Measurements from ENCODE around the gene CRYGN. TPM values are rescaled to one million over a fixed set of nuclear protein-coding genes. Genes with fewer than 3 reads are reported as not detected.

CRYGN gene
- total RNA-seq, 2 experiments from 2014 or later = 0.21 TPM; not detected in 1

DNA sequence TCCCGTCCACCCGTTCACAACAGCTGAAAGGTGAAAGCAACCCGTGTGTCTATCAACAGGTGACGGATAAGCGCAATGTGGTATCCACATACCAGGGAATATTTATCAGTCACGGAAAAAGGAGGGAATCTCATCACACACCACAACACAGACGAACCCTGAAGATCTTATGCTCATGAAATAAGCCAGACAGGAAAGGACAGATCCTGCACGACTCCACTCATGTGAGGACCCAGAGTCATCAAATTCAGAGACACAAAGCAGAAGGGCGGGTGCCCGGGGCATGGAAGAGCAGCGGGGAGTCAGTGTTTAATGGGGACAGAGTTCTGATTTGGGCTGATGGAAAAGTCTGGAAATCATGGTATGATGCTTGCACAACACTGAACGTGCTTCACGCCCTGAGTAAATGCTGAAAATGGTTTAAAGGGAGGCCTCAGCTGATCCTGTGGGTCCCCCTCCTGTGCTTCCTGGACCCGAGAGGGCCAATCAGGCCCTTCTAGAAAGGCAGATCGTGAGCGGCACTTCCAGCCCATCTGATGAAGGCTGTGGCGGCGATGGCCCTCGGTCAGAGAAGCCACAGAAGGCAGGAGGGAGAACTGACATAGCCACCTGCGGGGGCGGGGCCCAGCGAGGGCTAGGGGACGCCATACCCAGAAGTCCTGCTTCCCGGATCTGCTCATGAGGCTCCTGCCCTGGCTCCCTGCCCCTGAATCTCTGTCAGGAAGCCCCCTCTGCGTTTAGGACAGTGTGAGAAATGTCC, 49.2 kb downstream of the CRYGN start:
- CTCF ChIA-PET = interaction anchor here (1.1 kb wide), 1 partner anchor 57 kb away, joined by 3 read pairs; no protein-coding TSS in a partner anchor
- POLR2A ChIA-PET = no interaction called here

DNA sequence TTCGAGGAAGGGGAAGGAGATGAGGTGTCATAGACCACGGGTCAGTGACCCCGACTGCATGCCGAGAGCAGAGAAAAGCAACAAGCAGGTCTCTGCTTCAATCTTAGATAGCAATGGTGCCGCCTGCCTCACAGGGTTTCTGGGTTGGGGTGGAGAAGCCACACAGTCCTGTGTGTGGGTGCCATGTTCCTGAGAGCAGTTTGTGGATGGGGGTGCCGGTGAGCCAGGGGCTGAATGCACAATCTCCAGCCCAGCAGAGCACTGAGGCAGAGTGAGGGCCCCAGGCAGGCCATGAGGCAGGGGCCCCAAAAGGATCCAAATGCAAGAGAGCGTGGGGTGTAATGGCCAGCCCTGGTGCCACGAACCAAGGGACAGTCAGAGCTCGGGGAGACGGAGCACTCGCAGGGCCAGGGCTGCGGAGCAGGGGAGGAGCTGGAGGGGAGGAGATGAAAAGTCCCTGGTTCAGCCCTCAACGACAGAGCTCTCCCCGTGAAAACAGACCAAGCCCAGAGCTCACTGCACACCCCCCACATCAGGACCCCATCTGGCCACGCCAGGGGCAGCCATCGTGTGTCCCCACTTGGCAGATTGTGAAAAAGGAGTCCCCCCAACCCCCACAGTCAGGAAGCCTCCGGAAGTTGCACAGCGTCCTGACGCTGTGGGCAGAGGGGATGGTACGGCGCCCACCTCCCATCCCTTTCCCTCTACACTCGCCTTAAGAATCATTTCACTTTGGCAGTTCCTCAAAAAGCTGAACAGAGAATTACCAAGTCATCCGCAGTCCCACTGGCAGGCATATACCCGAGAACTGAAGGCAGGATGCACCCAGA, 50.0 kb downstream of the CRYGN start:
- POLR2A ChIA-PET = no interaction called here
- no peaks in the 10 kb centered on the region for H3K36me3 Mint-ChIP-seq
- no peak overlapping the region for H3K27ac Mint-ChIP-seq
- DNase-seq = no peak
- no peak overlapping the region for H3K4me3 Mint-ChIP-seq
- no peaks in the 10 kb centered on the region for H3K4me1 Mint-ChIP-seq (ENCODE audit: low read depth)
- intact Hi-C loops (cut with micrococcal nuclease) = no loop called here
- H3K9me3 Mint-ChIP-seq = no peaks in the 10 kb centered on the region
- no peaks in the 10 kb centered on the region for H3K27me3 Mint-ChIP-seq
- CTCF ChIA-PET = interaction anchor here (1.1 kb wide), 1 partner anchor 58 kb away, joined by 3 read pairs; no protein-coding TSS in a partner anchor

More for the DNA sequence above, 49.2 kb downstream of the CRYGN start:
- intact Hi-C loops (cut with micrococcal nuclease) = no loop called here
- DNase-seq = no peak
- Mint-ChIP-seq H3K9me3 (no peaks in the 10 kb centered on the region), H3K27me3 (no peaks in the 10 kb centered on the region), H3K4me3 (no peak overlapping the region), H3K36me3 (no peaks in the 10 kb centered on the region), H3K27ac (no peak overlapping the region), H3K4me1 (ENCODE audit: low read depth) (no peaks in the 10 kb centered on the region)

DNA sequence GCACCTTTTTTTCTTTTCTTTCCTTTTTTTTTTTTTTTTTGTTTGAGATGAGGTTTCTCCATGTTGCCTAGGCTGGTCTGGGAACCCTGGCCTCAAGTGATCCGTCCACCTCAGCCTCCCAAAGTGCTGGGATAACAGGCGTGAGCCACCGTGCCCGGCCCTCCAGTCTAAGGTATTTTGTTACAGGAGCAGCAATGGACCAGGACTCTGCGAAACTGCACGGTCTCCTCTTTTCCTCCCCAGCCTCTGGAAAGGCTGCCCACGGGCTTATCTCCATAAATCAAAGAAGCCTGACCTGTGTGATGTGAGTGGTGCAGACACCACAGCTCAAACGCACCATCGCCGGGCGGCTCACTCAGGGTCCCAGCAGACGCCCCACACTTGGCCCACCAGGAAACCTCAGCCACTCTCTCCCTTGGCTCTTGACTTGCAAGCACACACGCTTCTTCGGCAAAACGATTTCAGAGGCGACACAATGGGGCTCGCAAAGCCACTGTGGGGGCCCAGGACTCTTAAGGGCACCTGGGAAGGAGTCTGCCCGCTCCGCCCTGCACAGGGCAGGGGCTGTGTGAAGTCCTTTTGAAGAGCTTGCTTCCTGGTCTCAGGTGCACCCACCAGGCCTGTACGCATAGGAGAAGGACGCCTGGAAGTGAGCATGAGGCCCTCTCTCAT, 50.7 kb downstream of the CRYGN start:
- POLR2A ChIA-PET = no interaction called here
- Mint-ChIP-seq H3K27me3 (no peaks in the 10 kb centered on the region), H3K27ac (no peak overlapping the region), H3K4me3 (no peak overlapping the region), H3K9me3 (no peaks in the 10 kb centered on the region), H3K36me3 (no peaks in the 10 kb centered on the region), H3K4me1 (ENCODE audit: low read depth) (no peaks in the 10 kb centered on the region)
- intact Hi-C loops (cut with micrococcal nuclease) = no loop called here
- no peak for DNase-seq
- CTCF ChIA-PET = interaction anchor here (1.1 kb wide), 1 partner anchor 59 kb away, joined by 3 read pairs; no protein-coding TSS in a partner anchor

DNA sequence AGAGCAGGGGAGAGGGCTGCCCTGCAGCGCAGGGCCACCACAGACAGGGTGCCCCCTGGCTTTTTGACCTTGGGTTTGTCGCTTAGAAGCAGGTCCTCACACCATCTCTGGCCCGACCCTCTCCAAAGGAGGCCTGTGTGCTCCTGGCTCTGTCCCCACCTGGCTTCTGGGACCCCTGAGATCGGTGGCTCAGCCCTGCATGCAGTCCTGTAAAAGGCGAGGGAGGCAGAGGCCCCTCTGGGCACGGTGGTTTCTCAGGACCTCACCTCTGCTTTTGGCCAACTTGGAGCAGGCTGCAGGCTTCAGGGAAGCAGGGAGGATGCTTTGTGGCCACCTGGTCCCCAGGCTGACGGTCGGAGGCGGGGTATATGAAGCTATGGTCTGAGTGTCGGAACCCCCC, 51.5 kb downstream of the CRYGN start:
- H3K4me1 Mint-ChIP-seq (ENCODE audit: low read depth) = no peaks in the 10 kb centered on the region
- no peak overlapping the region for H3K27ac Mint-ChIP-seq
- no peaks in the 10 kb centered on the region for H3K9me3 Mint-ChIP-seq
- ChIA-PET CTCF (no interaction called here), POLR2A (no interaction called here)
- H3K27me3 Mint-ChIP-seq = peaks cover 2% of the 10 kb centered on the region
- H3K36me3 Mint-ChIP-seq = no peaks in the 10 kb centered on the region
- no peak overlapping the region for H3K4me3 Mint-ChIP-seq
- no peak for DNase-seq
- intact Hi-C loops (cut with micrococcal nuclease) = no loop called here

GRCh38 chr7:151388007-151388297, 52.0 kb downstream of the CRYGN start:
- peaks cover 3% of the 10 kb centered on the region for H3K27me3 Mint-ChIP-seq
- H3K4me1 Mint-ChIP-seq (ENCODE audit: low read depth) = no peaks in the 10 kb centered on the region
- DNase-seq = no peak
- H3K4me3 Mint-ChIP-seq = no peak overlapping the region
- no peaks in the 10 kb centered on the region for H3K9me3 Mint-ChIP-seq
- CTCF ChIA-PET = no interaction called here
- no peak overlapping the region for H3K27ac Mint-ChIP-seq
- intact Hi-C loops (cut with micrococcal nuclease) = no loop called here
- no peaks in the 10 kb centered on the region for H3K36me3 Mint-ChIP-seq
- POLR2A ChIA-PET = no interaction called here

DNA sequence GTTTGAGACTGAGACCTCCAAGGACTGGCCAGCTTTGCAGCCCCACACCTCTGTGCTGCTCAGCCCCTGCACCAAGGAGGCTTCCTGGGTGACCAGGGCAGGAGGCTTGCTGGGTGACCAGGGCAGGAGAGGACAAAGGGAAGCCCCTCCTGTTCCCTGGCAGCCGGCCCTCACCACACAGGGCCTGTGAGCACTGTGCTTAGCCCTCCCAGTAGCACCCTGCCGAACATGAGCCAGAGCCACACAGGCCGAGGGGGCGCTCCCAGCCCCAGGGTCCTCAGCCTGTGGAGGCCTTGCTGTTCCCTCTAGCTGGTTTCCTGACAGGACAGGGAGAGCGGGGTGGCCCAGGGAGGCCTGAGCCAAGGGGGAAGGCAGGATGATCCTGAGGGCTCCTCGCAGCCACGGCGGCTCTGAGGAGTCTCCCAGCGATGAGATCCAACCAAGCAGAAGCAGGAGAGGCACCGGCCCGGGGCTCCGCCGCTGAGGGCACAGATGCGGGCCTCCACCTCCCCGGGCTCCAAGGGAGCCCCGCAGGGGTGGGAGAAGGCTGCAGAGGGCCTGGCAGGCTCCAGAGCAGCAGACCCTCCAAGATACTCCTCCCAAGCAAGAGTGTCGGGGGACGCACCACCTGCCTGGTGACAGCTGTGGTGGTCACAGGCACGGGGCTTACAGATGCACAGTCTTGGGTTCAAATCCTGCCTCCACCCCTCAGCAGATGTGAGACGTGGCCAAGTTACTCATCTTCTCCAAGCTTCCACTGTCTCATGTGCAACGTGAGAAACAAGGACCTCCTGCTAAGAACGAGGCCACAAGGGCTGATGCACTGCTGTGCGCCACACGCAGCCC, 52.6 kb downstream of the CRYGN start:
- Mint-ChIP-seq H3K9me3 (no peaks in the 10 kb centered on the region), H3K27ac (no peak overlapping the region), H3K27me3 (peaks cover 5% of the 10 kb centered on the region), H3K4me1 (ENCODE audit: low read depth) (peaks cover 2% of the 10 kb centered on the region), H3K4me3 (no peak overlapping the region), H3K36me3 (no peaks in the 10 kb centered on the region)
- ChIA-PET CTCF (no interaction called here), POLR2A (no interaction called here)
- DNase-seq = no peak
- intact Hi-C loops (cut with micrococcal nuclease) = no loop called here

- CTCF ChIA-PET = no interaction called here
- Mint-ChIP-seq H3K27ac (no peak overlapping the region), H3K4me3 (no peak overlapping the region), H3K27me3 (peaks cover 9% of the 10 kb centered on the region), H3K4me1 (ENCODE audit: low read depth) (peaks cover 6% of the 10 kb centered on the region), H3K36me3 (no peaks in the 10 kb centered on the region), H3K9me3 (no peaks in the 10 kb centered on the region)
- intact Hi-C loops (cut with micrococcal nuclease) = no loop called here
- POLR2A ChIA-PET = no interaction called here
- no peak for DNase-seq
Measured at GRCh38 chr7:151386301-151387160, 53.4 kb downstream of the CRYGN start.

DNA sequence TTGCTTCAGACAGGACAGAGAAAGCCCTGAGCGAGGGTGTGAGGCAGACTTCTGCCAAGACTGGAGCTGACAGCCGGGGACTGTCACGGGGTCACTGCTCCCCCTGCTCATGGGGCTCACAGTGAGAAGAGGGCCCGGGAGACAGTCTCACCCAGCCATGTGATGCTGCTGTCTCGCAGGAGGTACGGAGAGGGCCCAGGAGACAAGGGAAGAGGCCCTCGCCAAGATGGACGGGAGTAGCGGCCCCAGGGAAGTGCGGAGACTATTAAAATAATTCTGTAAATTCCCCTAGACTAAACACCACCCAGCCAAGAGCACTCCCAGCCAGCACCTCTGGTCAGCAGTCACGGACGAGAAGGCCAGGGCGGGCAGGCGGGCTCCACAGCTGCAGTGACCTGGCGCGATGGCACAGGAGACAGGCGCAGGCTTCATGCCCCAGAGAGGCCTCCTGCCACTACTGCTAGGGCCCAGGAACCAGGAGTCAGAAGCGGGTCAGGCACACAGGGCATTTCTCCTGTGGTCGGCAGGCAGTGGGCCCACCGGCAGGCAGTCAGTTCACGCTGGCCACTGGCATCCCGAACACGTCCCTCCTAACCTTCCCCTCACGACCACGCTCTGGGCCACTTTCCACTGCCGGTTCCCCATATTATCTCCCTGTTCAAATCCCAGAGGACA, 54.2 kb downstream of the CRYGN start:
- ChIA-PET CTCF (no interaction called here), POLR2A (no interaction called here)
- Mint-ChIP-seq H3K36me3 (no peaks in the 10 kb centered on the region), H3K9me3 (no peaks in the 10 kb centered on the region), H3K27ac (no peak overlapping the region), H3K27me3 (peaks cover 9% of the 10 kb centered on the region), H3K4me1 (ENCODE audit: low read depth) (peaks cover 6% of the 10 kb centered on the region), H3K4me3 (no peak overlapping the region)
- no peak for DNase-seq
- intact Hi-C loops (cut with micrococcal nuclease) = no loop called here

GRCh38 chr7:151384776-151385625, 54.9 kb downstream of the CRYGN start:
- ChIA-PET CTCF (interaction anchor here (3.1 kb wide), 1 partner anchor 64 kb away, joined by 14 read pairs; no protein-coding TSS in a partner anchor), POLR2A (no interaction called here)
- Mint-ChIP-seq H3K36me3 (no peaks in the 10 kb centered on the region), H3K27ac (no peak overlapping the region), H3K4me1 (ENCODE audit: low read depth) (peaks cover 6% of the 10 kb centered on the region), H3K9me3 (no peaks in the 10 kb centered on the region), H3K4me3 (no peak overlapping the region), H3K27me3 (peaks cover 9% of the 10 kb centered on the region)
- DNase-seq = no peak
- intact Hi-C loops (cut with micrococcal nuclease) = no loop called here

DNA sequence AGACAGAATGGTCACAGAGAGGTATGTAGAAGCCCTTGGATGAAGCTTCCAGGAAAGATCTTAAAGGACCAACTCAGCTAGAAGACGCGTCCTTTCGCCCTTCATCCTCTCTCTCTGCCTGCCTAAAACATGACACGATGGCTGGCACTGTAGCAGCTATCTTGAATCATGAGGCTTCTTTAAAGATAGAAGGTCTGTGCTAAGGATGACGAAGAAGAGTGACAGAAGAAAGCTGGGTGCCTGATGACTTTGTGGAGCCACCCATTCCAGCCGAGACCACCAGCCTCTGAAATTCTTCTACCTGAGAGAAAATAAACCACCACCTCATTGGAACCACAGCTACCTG, 55.6 kb downstream of the CRYGN start:
- CTCF ChIA-PET = interaction anchor here (3.1 kb wide), 1 partner anchor 64 kb away, joined by 14 read pairs; no protein-coding TSS in a partner anchor
- POLR2A ChIA-PET = no interaction called here
- H3K4me3 Mint-ChIP-seq = no peak overlapping the region
- no peaks in the 10 kb centered on the region for H3K36me3 Mint-ChIP-seq
- peaks cover 6% of the 10 kb centered on the region for H3K4me1 Mint-ChIP-seq (ENCODE audit: low read depth)
- peaks cover 9% of the 10 kb centered on the region for H3K27me3 Mint-ChIP-seq
- intact Hi-C loops (cut with micrococcal nuclease) = no loop called here
- H3K27ac Mint-ChIP-seq = no peak overlapping the region
- H3K9me3 Mint-ChIP-seq = no peaks in the 10 kb centered on the region
- DNase-seq = no peak
